ENCODE results near the gene RSPO4. TPM values are rescaled to one million over a fixed set of nuclear protein-coding genes. Genes with fewer than 3 reads are reported as not detected.

RSPO4 gene
- total RNA-seq, result 0.66 TPM

GRCh38 chr20:1001911-1002681 is at the start of gene RSPO4:
TSS of gene RSPO4 (minus strand) at chr20:1002311. CDS start at chr20:1002164, 147 bp downstream.

DNA sequence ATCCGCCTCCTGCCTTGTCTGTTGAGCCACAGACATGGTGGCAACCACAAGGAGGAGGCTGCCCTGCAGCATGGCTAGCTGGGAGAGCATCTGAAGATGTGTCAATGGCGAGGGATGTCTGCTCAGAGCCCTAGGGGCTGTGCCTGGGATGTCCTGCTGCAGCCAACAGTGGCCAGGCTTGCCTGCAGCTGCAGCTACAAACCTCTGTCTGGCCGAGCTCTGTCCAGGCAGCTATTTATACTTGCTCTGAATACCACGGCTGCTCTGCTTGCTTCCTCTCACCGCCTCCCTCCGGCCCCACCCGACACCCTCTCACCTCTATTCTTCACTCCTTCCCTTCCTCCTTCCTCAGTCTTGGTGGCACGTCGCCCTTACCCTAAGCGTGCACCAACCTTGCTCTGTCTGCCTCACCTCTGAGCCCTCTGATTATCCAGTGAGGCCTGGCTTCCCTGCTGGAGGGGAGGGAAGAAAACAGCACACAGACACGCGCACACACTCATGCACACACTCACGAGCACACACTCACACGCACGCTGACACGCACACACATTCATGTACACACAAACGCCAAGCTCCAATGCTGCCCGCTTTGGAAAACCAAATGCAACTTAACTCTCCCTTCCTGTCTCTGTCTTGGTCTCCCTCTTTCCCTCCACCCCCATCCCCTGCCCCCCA is 85.8 kb downstream of the RSPO4 start, which contains the start of gene ANGPT4:
ANGPT4 (minus strand) TSS at position 210 of the 675 bp plus-strand sequence; CDS start at position 90, 120 bp downstream.

Other genes starting within 250 kb of the RSPO4 start
- 0.93 TPM for gene SLC52A3, start 233.8 kb downstream of the RSPO4 start, total RNA-seq
- gene FAM110A, start 168.6 kb downstream of the RSPO4 start, total RNA-seq, result 9.7 TPM
- 0.60 TPM for gene ANGPT4, start 86.0 kb downstream of the RSPO4 start, total RNA-seq
- 66.6 TPM for gene PSMF1, start 116.3 kb upstream of the RSPO4 start, total RNA-seq
- 7.1 TPM for gene TMEM74B, start 182.7 kb upstream of the RSPO4 start, total RNA-seq
- 0.77 TPM for gene C20orf202, start 201.1 kb upstream of the RSPO4 start, total RNA-seq
- gene RAD21L1, start 223.7 kb upstream of the RSPO4 start, total RNA-seq, result 0.38 TPM